IPS-18c (cell line): ENCODE measurements around the gene ZNF530.

Experiments
- H3K4me3 ChIP-seq: 2 replicates; pipeline ENCODE4 v1.7.0; 2013; ENCODE audit warnings: low read depth, mild to moderate bottlenecking, low read length, moderate library complexity; ENCODE audit not compliant: insufficient read depth
- H3K9me3 ChIP-seq: one replicate; pipeline ENCODE4 v1.6.1; 2013; ENCODE audit warnings: mild to moderate bottlenecking, low read length, moderate library complexity; ENCODE audit not compliant: control insufficient read depth, insufficient read depth

Gene ZNF530

DNA sequence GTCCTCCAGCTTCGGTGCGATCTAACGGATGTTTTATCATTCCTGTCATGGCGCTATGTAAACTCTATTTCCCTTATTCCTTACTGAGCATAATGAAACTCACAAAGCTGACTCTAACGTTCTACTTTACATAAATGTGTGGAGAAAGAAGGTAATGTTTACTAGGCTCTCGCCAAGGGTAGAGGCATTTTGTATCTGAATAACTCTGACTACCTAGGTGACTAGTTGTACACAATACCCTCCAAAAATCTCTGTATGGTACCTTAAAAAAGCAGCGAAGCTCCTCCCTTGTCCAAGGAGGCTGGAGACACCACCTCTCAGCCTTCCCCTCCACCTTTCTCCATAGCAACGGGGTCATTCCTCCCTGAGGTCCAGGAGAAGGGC, 316 bp upstream of the ZNF530 start:
- Histone ChIP-seq H3K4me3 (peak overlapping the region; percentile 94; the same call in 1 of the 2 replicates), H3K9me3 (no peaks in the 10 kb centered on the region)

DNA sequence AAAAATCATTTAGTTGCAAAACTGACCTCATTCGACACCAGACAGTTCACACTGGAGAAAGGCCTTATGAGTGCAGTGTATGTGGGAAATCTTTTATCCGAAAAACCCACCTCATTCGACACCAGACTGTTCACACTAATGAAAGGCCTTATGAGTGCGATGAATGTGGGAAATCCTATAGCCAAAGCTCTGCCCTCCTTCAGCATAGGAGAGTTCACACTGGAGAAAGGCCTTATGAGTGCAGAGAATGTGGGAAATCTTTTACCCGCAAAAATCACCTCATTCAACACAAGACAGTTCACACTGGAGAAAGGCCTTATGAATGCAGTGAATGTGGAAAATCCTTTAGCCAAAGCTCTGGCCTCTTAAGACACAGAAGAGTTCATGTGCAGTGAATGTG, 7.2 kb downstream of the ZNF530 start:
- Histone ChIP-seq H3K9me3 (no peaks in the 10 kb centered on the region), H3K4me3 (no peak overlapping the region)

DNA sequence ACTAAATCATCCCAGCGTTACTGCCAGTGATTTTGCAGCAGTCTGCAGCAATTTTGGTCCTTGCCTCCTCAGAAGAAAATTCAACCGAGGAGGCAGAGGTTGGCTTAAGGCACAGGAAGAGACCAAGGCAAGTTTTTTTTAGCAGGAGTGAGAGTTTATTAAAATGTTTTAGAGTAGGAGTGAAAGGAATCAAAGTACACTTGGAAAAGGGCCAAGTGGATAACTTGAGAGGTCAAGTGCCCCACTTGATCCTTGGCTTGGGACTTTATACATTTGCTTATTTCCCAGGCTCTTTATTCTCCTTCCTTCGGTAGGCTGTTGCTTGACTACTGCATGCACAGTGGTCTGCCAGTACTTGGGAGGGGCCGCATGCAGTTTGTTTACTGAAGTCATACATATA, 11.4 kb downstream of the ZNF530 start:
- H3K4me3 ChIP-seq: no peak overlapping the region
- peaks cover 8% of the 10 kb centered on the region for H3K9me3 ChIP-seq

DNA sequence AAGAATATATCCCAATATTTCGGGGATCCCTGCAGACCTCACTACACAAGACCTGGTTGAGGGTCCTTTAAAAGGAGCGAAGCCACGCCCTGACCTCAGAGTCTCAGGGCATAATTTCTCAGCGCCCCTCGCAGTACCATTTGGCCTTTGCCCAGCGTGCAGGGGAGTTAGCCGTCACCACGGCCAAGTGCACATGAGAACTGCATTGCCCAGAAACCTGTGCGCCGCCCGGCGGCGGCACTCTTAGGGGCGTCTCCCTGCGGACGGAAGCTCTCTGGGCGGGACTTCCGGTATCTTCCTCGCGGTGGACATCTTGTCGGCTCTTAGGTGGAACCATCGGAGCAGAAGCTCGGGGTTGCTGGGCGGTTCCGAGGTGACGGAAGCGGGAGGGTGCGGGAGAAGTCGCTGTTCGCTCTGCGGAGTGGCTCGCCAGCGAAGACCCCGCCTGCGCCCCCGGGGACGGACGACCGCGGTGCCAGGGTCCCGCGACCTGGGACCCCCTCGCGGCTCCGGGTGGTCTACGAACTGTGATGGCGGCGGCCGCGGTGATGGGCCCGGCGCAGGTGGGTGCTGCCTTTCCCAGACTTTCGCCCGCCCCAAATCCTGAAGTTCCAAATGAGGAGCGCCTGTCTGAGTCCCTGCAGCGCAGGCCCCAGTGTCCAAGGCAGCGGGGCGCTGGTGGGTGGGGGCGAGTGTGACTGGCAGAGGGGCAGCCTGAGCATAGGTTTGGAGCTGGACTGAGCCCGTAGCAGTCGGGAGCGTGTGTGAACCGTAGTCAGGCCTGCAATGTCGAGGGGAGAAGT, 14.5 kb downstream of the ZNF530 start, which contains the start of gene ZNF134:
Gene ZNF134 (plus strand): TSS at position 302 of the 803 bp plus-strand sequence. CDS start 5,227 bp downstream, outside the sequence.
- peaks cover 36% of the 10 kb centered on the region for H3K9me3 ChIP-seq
- H3K4me3 ChIP-seq: peak within 1 kb of the TSS; percentile 94

DNA sequence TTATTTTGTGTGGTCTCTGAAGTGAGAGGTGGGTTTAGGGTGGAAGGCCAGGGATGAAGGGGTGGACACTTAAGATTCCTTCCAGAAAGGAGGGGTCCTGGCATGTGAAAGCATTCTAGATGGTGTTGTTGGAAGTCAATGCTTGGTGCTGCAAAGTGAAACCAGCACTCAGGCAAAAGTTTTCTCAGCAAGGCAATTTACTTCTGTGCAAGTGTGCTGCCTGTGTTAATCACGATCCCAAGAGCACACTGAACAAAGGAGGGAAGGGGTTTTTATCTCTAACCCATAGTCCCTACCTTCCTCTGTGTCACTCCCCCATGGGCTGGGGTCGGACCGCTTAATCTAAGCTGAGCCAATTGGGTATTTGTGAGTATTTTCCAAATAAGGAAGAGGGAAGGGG, 15.7 kb downstream of the ZNF530 start:
- Histone ChIP-seq H3K9me3 (peaks cover 48% of the 10 kb centered on the region), H3K4me3 (peak overlapping the region; percentile 94)

DNA sequence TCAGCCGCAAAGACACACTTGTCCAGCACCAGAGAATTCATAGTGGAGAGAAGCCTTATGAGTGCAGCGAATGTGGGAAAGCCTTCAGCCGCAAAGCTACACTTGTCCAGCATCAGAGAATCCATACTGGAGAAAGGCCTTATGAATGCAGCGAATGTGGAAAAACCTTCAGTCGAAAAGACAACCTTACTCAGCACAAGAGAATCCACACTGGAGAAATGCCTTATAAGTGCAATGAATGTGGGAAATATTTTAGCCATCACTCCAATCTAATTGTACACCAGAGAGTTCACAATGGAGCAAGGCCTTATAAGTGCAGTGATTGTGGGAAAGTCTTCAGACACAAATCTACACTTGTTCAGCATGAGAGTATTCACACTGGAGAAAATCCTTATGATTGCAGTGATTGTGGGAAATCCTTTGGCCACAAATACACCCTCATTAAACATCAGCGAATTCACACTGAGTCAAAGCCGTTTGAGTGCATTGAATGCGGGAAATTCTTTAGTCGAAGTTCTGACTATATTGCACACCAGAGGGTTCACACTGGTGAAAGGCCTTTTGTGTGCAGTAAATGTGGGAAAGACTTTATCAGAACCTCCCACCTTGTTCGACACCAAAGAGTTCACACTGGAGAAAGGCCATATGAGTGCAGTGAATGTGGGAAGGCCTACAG, 21.1 kb downstream of the ZNF530 start:
- H3K9me3 ChIP-seq: peaks cover 67% of the 10 kb centered on the region
- peak overlapping the region; percentile 2 for H3K4me3 ChIP-seq

DNA sequence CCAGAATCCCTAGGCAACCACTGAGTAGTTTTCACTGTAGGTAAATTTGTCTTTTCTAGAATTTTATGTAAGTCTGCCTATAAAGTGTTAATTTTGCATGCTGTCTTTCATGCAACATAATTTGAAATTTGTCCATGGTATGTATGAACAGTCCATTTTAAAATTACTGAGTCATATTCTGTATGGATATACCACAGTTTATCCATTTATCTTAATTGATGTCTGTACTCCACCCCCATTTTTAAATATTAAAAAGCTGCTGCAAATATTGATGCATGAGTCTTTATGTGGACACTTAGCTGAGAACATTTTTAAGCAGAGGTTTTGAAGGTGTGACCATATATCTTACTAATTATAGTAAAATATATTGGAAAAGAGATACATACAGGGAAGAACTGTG, 23.4 kb downstream of the ZNF530 start:
- H3K9me3 ChIP-seq: peaks cover 45% of the 10 kb centered on the region

DNA sequence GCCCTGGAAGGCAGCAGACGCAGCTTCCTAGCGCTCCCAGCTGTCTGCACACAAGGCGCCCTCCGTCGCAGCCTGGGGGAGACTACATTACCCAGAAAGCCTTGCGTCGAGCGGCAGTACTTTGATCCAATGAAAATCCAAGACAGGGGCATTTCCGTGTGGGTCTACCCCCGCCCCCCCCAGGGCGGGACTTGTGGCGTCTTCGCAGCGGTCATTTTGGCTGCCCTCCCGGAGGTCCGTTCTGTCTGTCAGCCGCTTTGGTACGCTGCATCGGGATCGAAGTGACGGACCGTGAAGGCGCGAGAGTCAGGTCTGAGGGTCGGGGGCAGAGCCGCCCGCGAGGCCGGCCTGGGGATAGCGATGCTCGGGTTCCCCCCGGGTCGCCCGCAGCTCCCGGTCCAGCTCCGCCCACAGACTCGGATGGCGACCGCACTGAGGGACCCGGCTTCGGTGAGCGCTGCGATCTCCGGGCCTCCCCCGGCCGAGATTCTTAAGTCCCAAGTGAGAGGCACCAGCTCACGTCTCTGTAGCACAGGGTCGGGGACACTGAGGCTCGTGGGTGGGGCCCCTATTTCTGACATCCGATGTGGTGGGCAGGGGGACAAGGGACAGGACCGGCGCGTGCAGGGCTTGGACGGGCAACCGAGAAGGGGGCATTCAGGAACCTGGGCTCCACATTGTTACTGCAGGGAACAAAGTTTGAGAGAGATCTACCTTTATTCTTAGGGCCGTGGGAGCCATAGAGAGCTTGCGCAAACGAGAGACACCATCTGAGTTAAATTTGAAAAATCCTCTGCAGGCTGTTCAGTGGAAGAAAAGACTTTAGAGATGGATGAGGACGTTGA, 33.5 kb downstream of the ZNF530 start, which contains the start of gene ZNF211:
Gene ZNF211 (plus strand): TSS at position 182 of the 845 bp plus-strand sequence. CDS start 179 bp downstream, at position 361.
- peak within 1 kb of the TSS; percentile 96 for H3K4me3 ChIP-seq
- H3K9me3 ChIP-seq: no peaks in the 10 kb centered on the region

More for the DNA sequence above, 23.4 kb downstream of the ZNF530 start:
- H3K4me3 ChIP-seq: no peak overlapping the region

DNA sequence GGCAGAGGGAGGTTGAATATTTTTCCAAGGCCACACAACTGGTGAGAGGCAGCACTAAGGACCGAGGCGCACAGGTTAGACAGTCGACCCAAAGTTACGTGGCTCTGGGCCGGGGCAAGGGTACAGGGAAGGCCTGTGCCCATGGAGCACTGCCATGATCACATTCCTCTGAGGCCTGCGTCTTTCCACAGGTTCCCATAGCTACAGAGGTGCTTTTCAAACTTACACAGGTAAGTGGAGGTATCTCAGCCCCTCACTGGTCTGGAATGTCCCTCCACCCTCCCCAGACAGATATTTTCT, 34.1 kb downstream of the ZNF530 start:
- H3K4me3 ChIP-seq: peak overlapping the region; percentile 96
- H3K9me3 ChIP-seq: no peaks in the 10 kb centered on the region

DNA sequence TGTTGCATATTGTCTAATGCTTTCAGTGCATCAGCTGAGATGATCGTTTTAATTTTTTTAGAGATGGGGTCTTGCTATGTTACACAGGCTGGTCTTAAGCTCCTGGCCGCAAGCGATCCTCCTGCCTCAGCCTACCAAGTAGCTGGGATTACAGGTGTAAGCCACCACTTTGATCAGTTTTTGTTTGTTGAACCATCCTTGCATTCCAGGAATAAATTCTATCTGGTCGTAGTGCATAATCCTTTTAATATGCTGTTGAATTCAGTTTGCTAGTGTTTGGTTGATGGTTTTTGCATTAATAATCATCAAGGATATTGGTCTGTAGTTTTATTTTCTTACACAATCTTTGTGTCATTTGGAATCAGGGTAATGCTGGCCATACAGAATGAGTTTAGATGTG, 37.7 kb downstream of the ZNF530 start:
- no peak overlapping the region for H3K4me3 ChIP-seq
- peaks cover 7% of the 10 kb centered on the region for H3K9me3 ChIP-seq

DNA sequence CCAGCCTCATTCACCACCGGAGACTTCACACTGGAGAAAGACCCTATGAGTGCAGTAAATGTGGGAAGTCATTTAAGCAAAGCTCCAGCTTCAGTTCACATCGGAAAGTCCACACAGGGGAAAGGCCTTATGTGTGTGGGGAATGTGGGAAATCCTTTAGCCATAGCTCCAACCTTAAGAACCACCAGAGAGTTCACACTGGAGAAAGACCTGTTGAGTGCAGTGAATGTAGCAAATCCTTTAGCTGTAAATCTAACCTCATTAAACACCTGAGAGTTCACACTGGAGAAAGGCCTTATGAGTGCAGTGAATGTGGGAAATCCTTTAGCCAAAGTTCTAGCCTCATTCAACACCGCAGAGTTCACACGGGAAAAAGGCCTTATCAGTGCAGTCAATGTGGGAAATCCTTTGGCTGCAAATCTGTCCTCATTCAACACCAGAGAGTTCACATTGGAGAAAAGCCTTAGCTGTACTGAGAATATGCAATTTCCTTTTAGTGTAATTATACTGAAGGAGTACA, 42.1 kb downstream of the ZNF530 start:
- H3K4me3 ChIP-seq: no peak overlapping the region

DNA sequence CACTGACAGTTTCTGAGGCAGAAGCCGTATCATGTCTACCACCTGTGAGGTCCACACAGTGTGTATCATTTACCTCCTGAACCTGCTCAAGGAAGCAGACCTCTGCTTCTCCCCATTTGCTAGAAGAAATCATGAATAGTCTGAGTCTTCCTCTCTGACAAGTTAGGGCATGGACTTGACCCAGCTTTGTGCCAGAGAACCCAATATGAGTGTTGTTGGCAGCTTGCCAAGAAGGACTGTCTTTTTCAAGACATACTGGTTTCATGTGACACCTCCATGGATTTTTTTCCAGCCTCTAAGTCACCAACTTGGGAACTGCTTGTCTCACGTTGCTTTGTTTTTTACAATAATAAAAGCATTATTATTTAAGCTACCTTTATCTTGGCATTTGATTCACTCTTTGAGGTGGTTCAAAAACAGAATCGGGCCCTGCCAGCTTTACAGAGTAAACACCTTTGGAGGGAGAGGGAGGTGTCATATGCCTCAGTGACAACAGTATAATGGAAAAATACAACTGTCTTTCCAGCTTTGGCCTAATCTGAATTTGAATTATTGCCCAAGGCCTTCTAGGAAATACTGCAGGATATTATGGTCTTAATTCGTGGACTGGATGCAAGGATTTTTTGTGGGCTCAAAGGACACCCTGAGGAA, 42.8 kb downstream of the ZNF530 start:
- Histone ChIP-seq H3K9me3 (peaks cover 7% of the 10 kb centered on the region), H3K4me3 (no peak overlapping the region)

More for the DNA sequence above, 42.1 kb downstream of the ZNF530 start:
- peaks cover 7% of the 10 kb centered on the region for H3K9me3 ChIP-seq

DNA sequence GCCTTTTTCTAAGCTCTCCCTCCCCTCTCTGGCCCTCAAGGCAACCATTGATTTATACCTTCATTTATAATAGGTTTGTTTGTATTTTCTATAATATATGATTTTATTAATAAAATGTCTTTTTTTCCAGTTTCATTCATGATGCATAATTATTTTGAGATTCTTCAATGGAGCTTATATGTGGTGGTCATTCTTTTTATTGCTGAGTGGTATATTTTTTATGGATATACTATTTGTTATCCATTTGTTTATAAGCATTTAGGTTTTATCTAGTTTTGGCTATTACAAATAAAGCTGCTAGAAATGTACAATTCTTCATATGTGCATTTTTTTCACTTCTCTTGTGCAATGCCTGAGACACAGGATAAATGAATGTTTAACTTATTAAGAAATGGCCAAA, 44.0 kb downstream of the ZNF530 start:
- no peak overlapping the region for H3K4me3 ChIP-seq
- H3K9me3 ChIP-seq: peaks cover 7% of the 10 kb centered on the region

DNA sequence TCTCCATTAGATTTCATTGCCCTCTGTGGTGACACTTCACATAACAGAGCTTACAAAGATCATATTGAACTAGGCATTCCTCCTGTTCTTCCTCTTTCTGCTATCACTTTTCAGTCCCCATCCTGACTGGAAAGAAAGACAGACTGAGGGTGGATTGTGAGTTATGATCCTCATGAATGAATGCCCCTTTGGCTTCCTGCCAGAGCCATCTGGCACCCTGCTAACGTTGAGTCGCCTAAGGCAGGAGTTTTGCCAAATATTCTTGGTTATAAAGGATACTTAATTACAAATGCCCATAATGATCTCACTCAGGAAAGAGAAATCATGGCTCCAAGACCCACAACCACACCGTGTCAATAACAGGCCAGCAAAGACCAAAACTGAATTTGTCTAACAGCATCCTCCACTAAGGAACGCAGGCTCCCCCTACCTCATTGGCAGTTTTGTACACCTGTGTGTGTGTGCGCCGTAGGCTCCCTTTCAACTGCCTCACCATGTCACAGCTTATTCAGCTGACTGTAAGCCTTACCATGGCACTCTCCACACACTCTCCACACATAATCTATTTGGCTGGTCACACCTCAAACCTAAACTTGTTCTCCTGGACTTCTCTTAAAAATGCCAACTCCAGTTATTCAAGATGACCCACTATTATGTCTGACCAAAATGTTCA, 48.8 kb downstream of the ZNF530 start:
- H3K9me3 ChIP-seq: no peaks in the 10 kb centered on the region
- no peak overlapping the region for H3K4me3 ChIP-seq

DNA sequence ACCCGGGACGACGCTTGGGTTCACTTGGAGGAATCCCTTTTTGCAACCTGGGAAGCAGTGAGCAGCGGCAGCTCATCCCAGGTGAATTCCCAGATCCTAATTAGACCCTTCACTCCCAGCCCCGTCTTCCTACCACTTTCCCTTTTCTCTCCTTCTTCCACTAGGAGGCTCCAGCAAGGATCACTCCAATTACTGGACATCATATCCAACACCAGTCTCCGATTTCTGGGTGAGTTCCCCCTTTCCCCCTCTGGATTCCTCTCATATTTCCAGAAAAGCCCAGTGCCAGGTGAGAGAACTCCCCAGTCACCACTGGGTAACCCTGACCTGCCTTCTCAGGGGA, 51.9 kb downstream of the ZNF530 start:
- no peak overlapping the region for H3K4me3 ChIP-seq
- H3K9me3 ChIP-seq: no peaks in the 10 kb centered on the region

DNA sequence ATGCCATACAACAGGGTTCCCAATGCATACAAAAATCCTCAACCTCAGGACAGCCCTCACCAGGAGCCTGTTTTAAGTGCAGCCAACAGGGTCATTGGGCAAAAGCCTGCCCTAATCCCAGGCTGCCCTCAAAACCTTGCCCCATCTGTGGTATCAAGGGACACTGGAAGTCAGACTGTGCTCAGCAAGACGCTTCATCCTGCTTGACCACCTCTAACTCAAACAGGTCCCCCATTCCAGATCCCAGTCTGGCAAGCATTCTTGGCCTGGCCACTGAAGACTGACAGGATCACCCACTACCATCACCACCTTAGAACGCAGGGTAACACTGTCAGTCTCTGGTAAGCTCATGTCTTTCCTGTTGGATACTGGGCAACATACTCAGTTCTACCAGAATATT, 54.0 kb downstream of the ZNF530 start:
- no peak overlapping the region; the same call in 1 of the 2 replicates for H3K4me3 ChIP-seq

More for the DNA sequence above, 54.0 kb downstream of the ZNF530 start:
- no peaks in the 10 kb centered on the region for H3K9me3 ChIP-seq
